K562 (cell line): ENCODE results near the gene AAMDC.

Experiments used
- EZH2 ChIP-seq: IDR thresholded peaks from 2 replicates; pipeline ENCODE4 v1.6.1; 2012; ENCODE audit warnings: low read depth, mild to moderate bottlenecking, inconsistent platforms, low read length, borderline replicate concordance
- PBX2 ChIP-seq, 2 experiments: IDR thresholded peaks in 1 of 2; conservative IDR thresholded peaks in 1 of 2; 2 replicates each; pipeline ENCODE4 v1.6.1; 2016; ENCODE audit warnings: low read depth in 2 of 2, mild to moderate bottlenecking in 1 of 2, missing compliant biosample characterization in 1 of 2, missing genetic modification characterization in 1 of 2, moderate library complexity in 1 of 2
- TF ChIP-seq, protein P1 (sequence below), 2 experiments: fragments of 450-650 bp; formaldehyde crosslinking in 1 of 2; IDR thresholded peaks; 2 replicates each; pipeline versions ENCODE4 v1.4.0 to v1.6.1; 2014 to 2020; ENCODE audit warnings: mild to moderate bottlenecking in 2 of 2, borderline replicate concordance in 1 of 2, low read depth in 1 of 2

GRCh38 chr11:77851503-77851902 lies 30.6 kb downstream of the AAMDC start:
- no peak for TF ChIP-seq EZH2
- no peak for TF ChIP-seq PBX2 (CRISPR knock-in tag; IDR thresholded peaks at IDR 0.05; ENCODE audit: low read depth)
- no peak for TF ChIP-seq PBX2 (tag; conservative IDR thresholded peaks at IDR 0.05; ENCODE audit: low read depth)
- TF ChIP-seq, protein P1, sequence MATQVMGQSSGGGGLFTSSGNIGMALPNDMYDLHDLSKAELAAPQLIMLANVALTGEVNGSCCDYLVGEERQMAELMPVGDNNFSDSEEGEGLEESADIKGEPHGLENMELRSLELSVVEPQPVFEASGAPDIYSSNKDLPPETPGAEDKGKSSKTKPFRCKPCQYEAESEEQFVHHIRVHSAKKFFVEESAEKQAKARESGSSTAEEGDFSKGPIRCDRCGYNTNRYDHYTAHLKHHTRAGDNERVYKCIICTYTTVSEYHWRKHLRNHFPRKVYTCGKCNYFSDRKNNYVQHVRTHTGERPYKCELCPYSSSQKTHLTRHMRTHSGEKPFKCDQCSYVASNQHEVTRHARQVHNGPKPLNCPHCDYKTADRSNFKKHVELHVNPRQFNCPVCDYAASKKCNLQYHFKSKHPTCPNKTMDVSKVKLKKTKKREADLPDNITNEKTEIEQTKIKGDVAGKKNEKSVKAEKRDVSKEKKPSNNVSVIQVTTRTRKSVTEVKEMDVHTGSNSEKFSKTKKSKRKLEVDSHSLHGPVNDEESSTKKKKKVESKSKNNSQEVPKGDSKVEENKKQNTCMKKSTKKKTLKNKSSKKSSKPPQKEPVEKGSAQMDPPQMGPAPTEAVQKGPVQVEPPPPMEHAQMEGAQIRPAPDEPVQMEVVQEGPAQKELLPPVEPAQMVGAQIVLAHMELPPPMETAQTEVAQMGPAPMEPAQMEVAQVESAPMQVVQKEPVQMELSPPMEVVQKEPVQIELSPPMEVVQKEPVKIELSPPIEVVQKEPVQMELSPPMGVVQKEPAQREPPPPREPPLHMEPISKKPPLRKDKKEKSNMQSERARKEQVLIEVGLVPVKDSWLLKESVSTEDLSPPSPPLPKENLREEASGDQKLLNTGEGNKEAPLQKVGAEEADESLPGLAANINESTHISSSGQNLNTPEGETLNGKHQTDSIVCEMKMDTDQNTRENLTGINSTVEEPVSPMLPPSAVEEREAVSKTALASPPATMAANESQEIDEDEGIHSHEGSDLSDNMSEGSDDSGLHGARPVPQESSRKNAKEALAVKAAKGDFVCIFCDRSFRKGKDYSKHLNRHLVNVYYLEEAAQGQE (IDR thresholded peaks at IDR 0.05; ENCODE audit: borderline replicate concordance) = no peak
- TF ChIP-seq, protein P1 (CRISPR knock-in tag; IDR thresholded peaks at IDR 0.05; ENCODE audit: low read depth) = no peak
